H9 (cell line): Measurements from ENCODE around the gene PTPRN2. TPM values are rescaled to one million over a fixed set of nuclear protein-coding genes. Genes with fewer than 3 reads are reported as not detected.

Experiments
- DNase-seq: peaks from one replicate; pipeline ENCODE4 v3.0.0-alpha.2; 2017
- H2AFZ ChIP-seq: one replicate; pipeline ENCODE4 v1.6.1; 2013; ENCODE audit warnings: mild to moderate bottlenecking, low read length, control low read depth, moderate library complexity
- H2AK5ac ChIP-seq: 2 replicates; pipeline ENCODE4 v1.6.1; 2013; ENCODE audit warnings: low read length, control low read depth, mixed read lengths; ENCODE audit not compliant: insufficient read length
- H2BK120ac ChIP-seq: one replicate; pipeline ENCODE4 v1.6.1; 2013; ENCODE audit warnings: low read depth, mild to moderate bottlenecking, low read length, control low read depth, inconsistent platforms; ENCODE audit not compliant: poor library complexity, severe bottlenecking
- H2BK12ac ChIP-seq: 2 replicates; pipeline ENCODE4 v1.6.1; 2013; ENCODE audit warnings: low read length, control low read depth, mixed read lengths, low read depth; ENCODE audit not compliant: insufficient read length
- H2BK15ac ChIP-seq: 2 replicates; pipeline ENCODE4 v1.6.1; 2013; ENCODE audit warnings: low read depth, low read length, control low read depth
- H2BK20ac ChIP-seq: one replicate; pipeline ENCODE4 v1.6.1; 2013; ENCODE audit warnings: low read depth, mild to moderate bottlenecking, low read length, control low read depth, inconsistent platforms; ENCODE audit not compliant: poor library complexity, severe bottlenecking
- H2BK5ac ChIP-seq: 2 replicates; pipeline ENCODE4 v1.6.1; 2013; ENCODE audit warnings: low read length, control low read depth, mixed read lengths; ENCODE audit not compliant: insufficient read length
- H3K14ac ChIP-seq: 2 replicates; pipeline ENCODE4 v1.6.1; 2013; ENCODE audit warnings: low read length, control low read depth; ENCODE audit not compliant: insufficient read depth
- H3K18ac ChIP-seq: 2 replicates; pipeline ENCODE4 v1.6.1; 2013; ENCODE audit warnings: low read depth, mild to moderate bottlenecking, mixed read lengths, low read length, control low read depth; ENCODE audit not compliant: insufficient read length
- H3K23ac ChIP-seq: 2 replicates; pipeline ENCODE4 v1.6.1; 2013; ENCODE audit warnings: low read length, control low read depth, mixed read lengths, low read depth; ENCODE audit not compliant: insufficient read length
- H3K23me2 ChIP-seq: 2 replicates; pipeline ENCODE4 v1.6.1; 2013; ENCODE audit warnings: low read depth, mild to moderate bottlenecking, mixed read lengths, low read length, control low read depth; ENCODE audit not compliant: insufficient read length, poor library complexity, severe bottlenecking
- H3K27ac ChIP-seq: 2 replicates; pipeline ENCODE4 v1.5.1; 2013; ENCODE audit warnings: low read length, control low read depth, mixed read lengths, low read depth; ENCODE audit not compliant: insufficient read length
- H3K27me3 ChIP-seq: 2 replicates; pipeline ENCODE4 v1.6.1; 2013; ENCODE audit warnings: low read length, control low read depth, inconsistent platforms; ENCODE audit not compliant: insufficient read depth
- H3K4ac ChIP-seq: 2 replicates; pipeline ENCODE4 v1.6.1; 2013; ENCODE audit warnings: low read depth, mild to moderate bottlenecking, control low read depth, inconsistent platforms, low read length, moderate library complexity
- H3K4me1 ChIP-seq: 2 replicates; pipeline ENCODE4 v1.6.1; 2013; ENCODE audit warnings: low read length, control low read depth, inconsistent platforms; ENCODE audit not compliant: insufficient read depth
- H3K4me2 ChIP-seq: 2 replicates; pipeline ENCODE4 v1.6.1; 2013; ENCODE audit warnings: low read length, control low read depth, mixed read lengths; ENCODE audit not compliant: insufficient read length, insufficient read depth
- H3K56ac ChIP-seq: 2 replicates; pipeline ENCODE4 v1.6.1; 2013; ENCODE audit warnings: low read depth, mild to moderate bottlenecking, mixed read lengths, low read length, control low read depth; ENCODE audit not compliant: insufficient read length
- H3K79me1 ChIP-seq: 2 replicates; pipeline ENCODE4 v1.6.1; 2013; ENCODE audit warnings: low read depth, mild to moderate bottlenecking, moderate library complexity, low read length, control low read depth, inconsistent platforms; ENCODE audit not compliant: insufficient read depth, poor library complexity, severe bottlenecking
- H3K79me2 ChIP-seq: 2 replicates; pipeline ENCODE4 v1.6.1; 2013; ENCODE audit warnings: low read length, control low read depth, inconsistent platforms; ENCODE audit not compliant: insufficient read depth
- H3K9ac ChIP-seq: 2 replicates; pipeline ENCODE4 v1.6.1; 2013; ENCODE audit warnings: low read length, control low read depth, mixed read lengths; ENCODE audit not compliant: insufficient read length; ENCODE audit errors: extremely low read depth
- H3K9me3 ChIP-seq: one replicate; pipeline ENCODE4 v1.6.1; 2013; ENCODE audit warnings: low read depth, low read length, inconsistent platforms; ENCODE audit not compliant: control insufficient read depth
- H3T11ph ChIP-seq: one replicate; pipeline ENCODE4 v1.6.1; 2013; ENCODE audit warnings: mild to moderate bottlenecking, low read length, control low read depth, inconsistent platforms
- H4K20me1 ChIP-seq: one replicate; pipeline ENCODE4 v1.6.1; 2013; ENCODE audit not compliant: control insufficient read depth, insufficient read length, insufficient read depth
- H4K5ac ChIP-seq: 2 replicates; pipeline ENCODE4 v1.6.1; 2013; ENCODE audit warnings: low read depth, mild to moderate bottlenecking, mixed read lengths, low read length, control low read depth; ENCODE audit not compliant: insufficient read length
- H4K8ac ChIP-seq: replicated peaks from 2 replicates; pipeline ENCODE4 v1.6.1; 2013; ENCODE audit warnings: low read length, control low read depth, mixed read lengths, low read depth; ENCODE audit not compliant: insufficient read length
- H4K91ac ChIP-seq: 2 replicates; pipeline ENCODE4 v1.6.1; 2013; ENCODE audit warnings: low read depth, mild to moderate bottlenecking, moderate library complexity, mixed read lengths, low read length, control low read depth; ENCODE audit not compliant: insufficient read length
- H3K27ac Mint-ChIP-seq, 3 experiments: 2 replicates in 2 of 3; 3 replicates in 1 of 3; pipeline ENCODE4 v1.8.0; 2020 to 2021; ENCODE audit warnings: mixed read lengths in 3 of 3, mild to moderate bottlenecking in 1 of 3, moderate library complexity in 1 of 3
- H3K27me3 Mint-ChIP-seq: 2 replicates; pipeline ENCODE4 v1.8.0; 2021; ENCODE audit warnings: low read depth, mild to moderate bottlenecking, moderate library complexity, mixed read lengths
- H3K36me3 Mint-ChIP-seq, 3 experiments: 2 replicates in 2 of 3; 3 replicates in 1 of 3; pipeline ENCODE4 v1.8.0; 2020 to 2021; ENCODE audit warnings: low read depth in 3 of 3, mixed read lengths in 3 of 3; ENCODE audit not compliant: insufficient read depth in 1 of 3
- H3K4me1 Mint-ChIP-seq, 2 experiments: 2 replicates each; pipeline ENCODE4 v1.8.0; 2020; ENCODE audit warnings: mixed read lengths in 2 of 2
- H3K4me3 Mint-ChIP-seq, 2 experiments: 2 replicates in 1 of 2; 3 replicates in 1 of 2; pipeline ENCODE4 v1.8.0; 2020 to 2021; ENCODE audit warnings: mild to moderate bottlenecking in 2 of 2, mixed read lengths in 2 of 2, moderate library complexity in 1 of 2
- H3K9me3 Mint-ChIP-seq, 2 experiments: 2 replicates in 1 of 2; 3 replicates in 1 of 2; pipeline ENCODE4 v1.8.0; 2020; ENCODE audit warnings: mild to moderate bottlenecking in 2 of 2, mixed read lengths in 2 of 2, moderate library complexity in 1 of 2
- WGBS: extraction: QIAGEN DNeasy Blood & Tissue Kit; methylation state at CpG from one replicate; pipeline ENCODE4 v1.1.7; 2013; ENCODE audit warnings: missing lambda C conversion rate, low lambda C conversion rate, mixed read lengths; ENCODE audit not compliant: insufficient read length; ENCODE audit errors: extremely low coverage; 5-methylcytosine and 5-hydroxymethylcytosine counted together
- total RNA-seq: library from RNA; stranded (reverse); gene quantifications from 2 replicates; pipeline ENCODE4 v1.2.1, GENCODE V29; 2021
- TF ChIP-seq, protein P1 (sequence below): fragments of 200-600 bp; sonication (generic); conservative IDR thresholded peaks from 3 replicates; pipeline ENCODE4 v1.8.0; 2021; ENCODE audit warnings: antibody characterized with exemption, mild to moderate bottlenecking

Gene PTPRN2
- total RNA-seq, 1 experiment from 2014 or later: 5.2 TPM

DNA sequence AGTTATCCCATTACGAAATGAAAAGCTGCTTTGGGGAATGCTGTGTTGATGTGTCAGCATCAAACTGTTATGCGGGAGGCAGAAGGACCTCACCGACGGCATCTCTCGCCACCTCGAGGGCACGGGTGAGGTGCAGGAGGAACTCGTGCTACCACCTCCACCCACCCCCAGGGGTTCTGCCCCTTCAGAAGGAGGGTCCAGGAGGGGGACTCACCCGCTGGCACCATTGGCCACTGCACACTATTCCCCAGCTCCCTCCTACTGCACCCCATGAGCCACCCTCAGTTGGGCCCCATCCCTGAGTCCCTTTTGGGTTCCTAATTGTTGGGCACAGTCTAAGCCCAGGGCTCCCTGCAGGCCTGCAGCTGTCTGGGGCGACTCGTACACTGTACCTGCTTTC, 236.6 kb downstream of the PTPRN2 start:
- H3K27me3 Mint-ChIP-seq: peaks cover 53% of the 10 kb centered on the region

More for the DNA sequence above, 236.6 kb downstream of the PTPRN2 start:
- Histone ChIP-seq H3K4ac (no peak overlapping the region), H2AK5ac (no peak overlapping the region), H2BK5ac (no peak overlapping the region), H3K56ac (no peak overlapping the region), H2BK120ac (no peak overlapping the region), H3K14ac (no peak overlapping the region), H4K5ac (no peak overlapping the region), H3K27me3 (peaks cover 3% of the 10 kb centered on the region; the same call in 1 of the 2 replicates), H3T11ph (no peak overlapping the region), H3K79me1 (no peaks in the 10 kb centered on the region), H4K20me1 (no peaks in the 10 kb centered on the region), H4K8ac (no peak overlapping the region), H4K91ac (no peak overlapping the region), H3K18ac (no peak overlapping the region), H3K23ac (no peak overlapping the region), H3K79me2 (no peaks in the 10 kb centered on the region), H2BK20ac (no peak overlapping the region), H2BK15ac (no peak overlapping the region), H3K9me3 (no peaks in the 10 kb centered on the region), H3K9ac (no peak overlapping the region), H3K23me2 (peaks cover 10% of the 10 kb centered on the region), H2AFZ (no peak overlapping the region), H3K4me1 (no peaks in the 10 kb centered on the region), H3K4me2 (peak overlapping the region; percentile 64), H2BK12ac (no peak overlapping the region), H3K27ac (no peak overlapping the region)
- no CpG with 5 or more reads among the region's 11 CpGs for WGBS
- Mint-ChIP-seq H3K9me3 (peaks cover 16% of the 10 kb centered on the region in 2 experiments), H3K27ac (no peak overlapping the region), H3K4me3 (peak overlapping the region; percentile 60 to 79; a peak in 4 of 5 replicates), H3K4me1 (peaks cover 27 to 37% of the 10 kb centered on the region in 2 experiments), H3K36me3 (peaks cover 5 to 16% (median 5%) of the 10 kb centered on the region in 3 experiments; a peak in 5 of 7 replicates)
- peak; percentile 37 for DNase-seq
- TF ChIP-seq, protein P1, sequence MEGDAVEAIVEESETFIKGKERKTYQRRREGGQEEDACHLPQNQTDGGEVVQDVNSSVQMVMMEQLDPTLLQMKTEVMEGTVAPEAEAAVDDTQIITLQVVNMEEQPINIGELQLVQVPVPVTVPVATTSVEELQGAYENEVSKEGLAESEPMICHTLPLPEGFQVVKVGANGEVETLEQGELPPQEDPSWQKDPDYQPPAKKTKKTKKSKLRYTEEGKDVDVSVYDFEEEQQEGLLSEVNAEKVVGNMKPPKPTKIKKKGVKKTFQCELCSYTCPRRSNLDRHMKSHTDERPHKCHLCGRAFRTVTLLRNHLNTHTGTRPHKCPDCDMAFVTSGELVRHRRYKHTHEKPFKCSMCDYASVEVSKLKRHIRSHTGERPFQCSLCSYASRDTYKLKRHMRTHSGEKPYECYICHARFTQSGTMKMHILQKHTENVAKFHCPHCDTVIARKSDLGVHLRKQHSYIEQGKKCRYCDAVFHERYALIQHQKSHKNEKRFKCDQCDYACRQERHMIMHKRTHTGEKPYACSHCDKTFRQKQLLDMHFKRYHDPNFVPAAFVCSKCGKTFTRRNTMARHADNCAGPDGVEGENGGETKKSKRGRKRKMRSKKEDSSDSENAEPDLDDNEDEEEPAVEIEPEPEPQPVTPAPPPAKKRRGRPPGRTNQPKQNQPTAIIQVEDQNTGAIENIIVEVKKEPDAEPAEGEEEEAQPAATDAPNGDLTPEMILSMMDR: no peak
